ENCODE measurements around the gene TEKT2.

- TF ChIP-seq CTCF (IDR thresholded peaks at IDR 0.05) (no peak), EP300 (IDR thresholded peaks at IDR 0.05) (no peak)
These were observed 7.8 kb downstream of the TEKT2 start for GRCh38 chr1:36091698-36092097.
